IMR-90 (cell line): Measurements from ENCODE around the gene SP140L.
"Not testable (repeated sequence)": the region's sequence is repeated elsewhere in the genome, so short reads cannot be mapped to it uniquely, and the experiment has no call there.

Experiments
- BHLHE40 ChIP-seq: fragments of 150-350 bp; IDR thresholded peaks from 2 replicates; pipeline ENCODE4 v1.6.1; 2016; ENCODE audit warnings: mild to moderate bottlenecking, low read depth, low read length
- CEBPB ChIP-seq: IDR thresholded peaks from 2 replicates; pipeline ENCODE4 v1.6.1; 2012; ENCODE audit warnings: low read depth, low read length, improper control_type of control experiment
- CTCF ChIP-seq: conservative IDR thresholded peaks from 2 replicates; pipeline ENCODE4 v1.5.1; 2012; ENCODE audit warnings: mild to moderate bottlenecking, low read depth, low read length, improper control_type of control experiment
- ELK1 ChIP-seq: fragments of 150-350 bp; IDR thresholded peaks from 2 replicates; pipeline ENCODE4 v1.6.1; 2016; ENCODE audit warnings: low read depth, mild to moderate bottlenecking, low read length, moderate library complexity, borderline replicate concordance
- MAFK ChIP-seq: IDR thresholded peaks from 2 replicates; pipeline ENCODE4 v1.6.1; 2012; ENCODE audit warnings: low read depth, low read length, improper control_type of control experiment
- MXI1 ChIP-seq: IDR thresholded peaks from 2 replicates; pipeline ENCODE4 v1.6.1; 2012; ENCODE audit warnings: low read depth, mild to moderate bottlenecking, low read length, moderate library complexity, borderline replicate concordance
- POLR2A ChIP-seq: IDR thresholded peaks from 2 replicates; pipeline ENCODE4 v1.6.1; 2012; ENCODE audit warnings: mild to moderate bottlenecking, low read depth, low read length
- RCOR1 ChIP-seq: IDR thresholded peaks from 2 replicates; pipeline ENCODE4 v1.6.1; 2012; ENCODE audit warnings: mild to moderate bottlenecking, low read length, improper control_type of control experiment; ENCODE audit not compliant: insufficient replicate concordance
- SMC3 ChIP-seq: fragments of 150-350 bp; IDR thresholded peaks from 2 replicates; pipeline ENCODE4 v1.6.1; 2016; ENCODE audit warnings: low read depth, mild to moderate bottlenecking, antibody characterized with exemption, low read length, moderate library complexity
- USF2 ChIP-seq: fragments of 150-350 bp; IDR thresholded peaks from 2 replicates; pipeline ENCODE4 v1.6.1; 2017; ENCODE audit warnings: mild to moderate bottlenecking, antibody characterized with exemption, low read length, low read depth

GRCh38 chr2:230409316-230409715 lies 82.3 kb downstream of the SP140L start:
- not testable (repeated sequence) for TF ChIP-seq RCOR1, POLR2A, CTCF, CEBPB, ELK1, SMC3, BHLHE40, USF2, MAFK, MXI1
